ENCODE measurements around the gene PCDH11Y.
"Not testable (repeated sequence)": the region's sequence is repeated elsewhere in the genome, so short reads cannot be mapped to it uniquely, and the experiment has no call there.

Gene PCDH11Y

DNA sequence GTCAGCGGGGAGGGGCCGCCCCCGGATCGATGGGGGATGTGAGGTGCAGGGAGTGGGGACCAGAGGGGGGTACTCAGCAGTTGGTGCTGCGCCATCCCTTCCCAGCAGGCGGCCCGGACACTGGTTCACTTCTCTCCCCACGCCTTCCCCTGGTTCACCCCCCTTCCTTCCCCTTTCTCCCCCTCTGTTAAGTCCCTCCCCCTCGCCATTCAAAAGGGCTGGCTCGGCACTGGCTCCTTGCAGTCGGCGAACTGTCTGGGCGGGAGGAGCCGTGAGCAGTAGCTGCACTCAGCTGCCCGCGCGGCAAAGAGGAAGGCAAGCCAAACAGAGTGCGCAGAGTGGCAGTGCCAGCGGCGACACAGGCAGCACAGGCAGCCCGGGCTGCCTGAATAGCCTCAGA is at the start of gene PCDH11Y:
Gene PCDH11Y (plus strand): TSS at position 240 of the 400 bp plus-strand sequence. CDS start 56,804 bp downstream, outside the sequence.
- DNase-seq: not testable (repeated sequence)

GRCh38 chrY:4967894-4968293 is 32.2 kb upstream of the PCDH11Y start:
- not testable (repeated sequence) for DNase-seq

DNA sequence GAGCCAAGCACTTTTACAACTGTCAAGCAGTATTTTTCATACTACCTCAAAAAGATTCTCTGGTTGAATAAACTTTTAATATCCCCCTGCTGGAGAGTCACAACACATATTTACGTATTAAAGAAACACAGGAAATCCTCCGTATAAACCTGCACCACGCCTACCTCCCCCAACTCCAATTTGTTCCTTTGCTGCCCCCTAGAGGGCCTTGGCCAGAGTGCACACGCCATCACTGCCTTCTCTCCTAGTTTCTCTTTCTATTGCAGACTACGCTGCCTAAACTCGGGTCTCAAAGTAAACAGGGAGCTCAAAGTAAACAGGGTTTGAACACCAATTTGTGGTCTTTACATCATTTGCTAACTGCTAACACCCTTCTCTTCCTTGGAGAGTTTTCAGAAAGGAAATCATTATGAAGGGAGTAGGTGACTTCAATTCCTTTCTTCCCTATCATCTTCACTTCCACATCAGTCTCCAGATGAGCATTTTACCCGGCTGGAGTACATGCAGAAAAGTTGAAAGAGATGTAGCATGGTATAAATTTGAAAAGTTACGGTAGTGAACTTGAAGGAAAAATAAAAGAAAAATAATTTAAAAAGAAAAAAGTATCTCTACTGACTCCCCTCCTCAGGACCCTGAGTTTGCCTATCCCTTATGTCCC is 8.2 kb upstream of the PCDH11Y start:
- DNase-seq: not testable (repeated sequence)

- not testable (repeated sequence) for DNase-seq
Measured at GRCh38 chrY:4994892-4995291, 5.2 kb upstream of the PCDH11Y start.

GRCh38 chrY:5002476-5003184 is 2.5 kb downstream of the PCDH11Y start:
- not testable (repeated sequence) for DNase-seq

GRCh38 chrY:5038972-5039523 is 39.0 kb downstream of the PCDH11Y start:
- not testable (repeated sequence) for DNase-seq

DNA sequence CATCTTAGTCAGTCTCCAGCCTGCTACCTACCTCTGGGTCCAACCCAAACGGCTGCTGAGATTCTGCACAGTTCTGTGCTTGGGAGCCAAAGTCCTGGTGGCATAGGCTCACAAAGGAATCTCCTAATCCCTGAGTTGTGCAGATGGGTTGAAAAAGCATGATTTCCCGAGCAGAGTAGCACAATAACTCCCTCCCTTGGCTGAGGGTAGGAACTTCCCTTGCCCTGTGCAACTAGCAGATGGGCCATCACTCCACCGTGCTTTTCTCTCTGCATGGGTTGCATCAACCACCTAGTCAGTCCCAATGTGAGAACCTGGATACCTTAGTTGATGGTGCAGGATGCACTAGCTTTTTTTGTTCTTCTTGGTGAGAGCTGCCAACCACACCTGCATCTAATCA is 82.9 kb downstream of the PCDH11Y start:
- DNase-seq: not testable (repeated sequence)

GRCh38 chrY:5182998-5183397 is 182.9 kb downstream of the PCDH11Y start:
- DNase-seq: not testable (repeated sequence)

GRCh38 chrY:5215116-5215515 is 215.0 kb downstream of the PCDH11Y start:
- DNase-seq: not testable (repeated sequence)

GRCh38 chrY:5324931-5325330 is 324.8 kb downstream of the PCDH11Y start:
- not testable (repeated sequence) for DNase-seq

DNA sequence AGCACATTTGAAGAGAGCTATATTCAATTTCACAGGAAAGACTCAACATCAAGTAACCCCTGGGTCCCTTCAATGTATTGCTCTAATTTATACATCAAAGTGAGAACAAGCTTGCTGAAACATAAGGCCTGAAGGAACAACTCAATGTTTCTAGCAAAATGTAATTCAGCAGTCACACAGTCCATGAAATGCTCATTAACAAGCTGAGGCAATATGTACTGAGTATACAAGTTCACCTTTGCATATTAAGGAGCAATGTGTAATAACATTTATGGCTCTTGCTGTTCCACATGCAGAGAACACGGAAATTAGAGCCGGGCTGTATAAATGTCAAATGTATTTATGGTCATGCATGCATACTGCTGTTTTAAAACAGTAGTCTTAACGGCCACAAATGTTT is 342.1 kb downstream of the PCDH11Y start:
- not testable (repeated sequence) for DNase-seq

DNA sequence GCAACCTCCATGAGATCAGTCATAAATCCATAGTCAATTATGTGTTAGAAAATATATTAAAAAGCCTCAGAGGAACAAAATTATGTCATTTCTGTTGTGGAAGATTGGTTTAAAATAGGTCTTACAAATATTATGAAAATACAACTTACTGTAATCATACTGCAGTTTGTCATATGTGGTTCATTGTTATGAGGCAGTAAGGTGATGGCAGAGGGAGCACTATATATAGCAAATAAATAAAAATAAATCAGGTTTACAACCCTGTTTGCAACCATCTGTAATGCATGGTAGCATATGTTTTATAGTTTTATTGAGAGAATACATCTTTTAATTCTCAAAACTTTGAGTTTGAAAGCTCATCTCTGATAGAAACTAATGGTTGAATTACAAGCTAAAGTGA is 543.6 kb downstream of the PCDH11Y start:
- not testable (repeated sequence) for DNase-seq

GRCh38 chrY:5638589-5638988 is 638.5 kb downstream of the PCDH11Y start:
- not testable (repeated sequence) for DNase-seq

DNA sequence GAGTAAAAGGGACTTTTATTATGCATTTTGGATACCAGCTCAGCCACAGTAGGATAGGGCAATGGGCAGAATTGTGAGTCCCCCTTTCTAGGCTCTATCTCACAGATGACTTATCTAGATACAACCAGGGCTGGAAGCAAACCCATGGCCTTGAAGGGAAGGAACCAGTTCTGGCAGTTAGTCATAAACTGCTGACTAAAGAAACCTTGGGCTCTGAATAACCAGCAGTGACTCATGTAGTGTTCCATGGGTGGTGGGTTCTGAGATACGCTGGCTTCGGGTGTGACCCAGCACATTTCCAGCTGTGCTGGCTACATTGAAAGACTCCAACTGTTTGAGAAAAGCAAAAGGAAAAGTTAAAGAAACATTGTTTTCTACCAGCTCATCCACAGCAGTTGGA is 679.2 kb downstream of the PCDH11Y start:
- not testable (repeated sequence) for DNase-seq

GRCh38 chrY:5708727-5709126 is 708.6 kb downstream of the PCDH11Y start:
- DNase-seq: not testable (repeated sequence)

DNA sequence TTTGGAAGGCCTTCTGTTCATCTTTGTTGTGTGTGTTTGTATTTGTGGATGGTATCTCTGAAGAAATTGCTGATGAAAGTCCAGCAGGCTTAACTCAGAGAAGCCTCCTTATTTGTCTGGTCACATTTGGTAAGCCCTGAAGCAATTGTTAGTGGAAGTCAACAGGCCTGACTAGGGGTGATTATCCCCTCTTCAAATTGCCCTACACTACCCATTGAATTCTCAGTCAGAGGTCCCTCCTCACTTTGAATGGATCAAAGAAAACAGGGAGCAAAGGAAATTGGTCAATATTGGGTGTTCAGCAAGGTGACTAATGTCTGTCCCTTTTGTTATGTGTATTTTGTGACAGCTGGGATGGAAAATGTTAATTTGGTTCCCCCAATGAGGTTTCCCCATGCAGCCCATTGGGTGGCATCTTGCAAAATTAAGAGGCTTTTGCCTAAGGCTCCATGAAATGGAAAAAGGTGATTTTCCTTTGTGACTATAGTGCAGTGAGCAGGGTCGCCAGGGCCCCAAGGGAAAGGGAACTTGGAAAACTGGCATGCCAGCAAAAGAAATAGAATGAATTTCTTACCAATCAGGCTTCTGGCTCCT is 709.8 kb downstream of the PCDH11Y start:
- not testable (repeated sequence) for DNase-seq

- not testable (repeated sequence) for DNase-seq
Measured at GRCh38 chrY:5761403-5761802, 761.3 kb downstream of the PCDH11Y start.

DNA sequence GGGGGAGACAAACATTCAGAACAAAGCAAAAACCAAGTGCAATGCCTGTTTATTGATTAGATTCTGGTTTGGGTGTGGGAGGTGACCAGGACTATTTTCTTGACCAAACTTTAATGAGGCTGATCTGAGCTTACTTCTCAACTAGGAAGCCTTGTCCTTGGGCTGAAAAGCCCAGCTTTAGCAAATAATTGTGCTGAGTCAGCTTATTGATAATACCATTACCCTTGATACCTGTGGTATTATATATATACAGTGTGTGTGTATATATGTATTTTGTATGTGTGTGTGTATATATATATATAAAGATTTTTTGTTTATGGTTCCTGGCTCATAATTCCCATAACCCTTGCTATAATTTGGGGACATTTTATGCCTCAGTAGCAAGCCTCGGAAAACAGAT is 776.4 kb downstream of the PCDH11Y start:
- DNase-seq: not testable (repeated sequence)
